Activated CD8-positive, alpha-beta memory T cell treated with anti-CD3 and anti-CD28 coated beads, Interleukin-2, amount 50 U/mL, for 24 hours (primary cell): ENCODE measurements around the gene CENPQ.
"Not testable (repeated sequence)": the region's sequence is repeated elsewhere in the genome, so short reads cannot be mapped to it uniquely, and the experiment has no call there.

Experiments
- DNase-seq: peaks from one replicate; pipeline ENCODE4 v3.0.0-alpha.2; 2020; ENCODE audit errors: extremely low read depth

Gene CENPQ

GRCh38 chr6:49462927-49463611 lies at the start of gene CENPQ, which contains the start of gene MMUT:
TSS of gene CENPQ (plus strand) at chr6:49463370. CDS start at chr6:49470177, 6,807 bp downstream.
TSS of gene MMUT (minus strand) at chr6:49463253. CDS start at chr6:49459466, 3,787 bp downstream.
- peak; percentile 85 for DNase-seq

- DNase-seq = no peak
Measured at GRCh38 chr6:49415358-49415757, 47.8 kb upstream of the CENPQ start.

- DNase-seq = no peak
Measured at GRCh38 chr6:49416195-49416594, 47.0 kb upstream of the CENPQ start.

GRCh38 chr6:49423817-49424216 lies 39.4 kb upstream of the CENPQ start:
- no peak for DNase-seq

- DNase-seq = no peak
Measured at GRCh38 chr6:49430187-49430586, 33.0 kb upstream of the CENPQ start.

GRCh38 chr6:49430866-49431265 lies 32.3 kb upstream of the CENPQ start:
- no peak for DNase-seq

- no peak for DNase-seq
Measured at GRCh38 chr6:49453221-49453620, 9.9 kb upstream of the CENPQ start.

GRCh38 chr6:49454787-49455709 lies 8.1 kb upstream of the CENPQ start:
- DNase-seq = no peak

GRCh38 chr6:49457771-49458170 lies 5.4 kb upstream of the CENPQ start:
- DNase-seq = no peak

GRCh38 chr6:49462071-49462470 lies 1.1 kb upstream of the CENPQ start:
- DNase-seq = no peak

GRCh38 chr6:49462599-49462926 lies 607 bp upstream of the CENPQ start:
- DNase-seq = no peak

GRCh38 chr6:49463612-49463967 lies 420 bp downstream of the CENPQ start:
- no peak for DNase-seq

- no peak for DNase-seq
Measured at GRCh38 chr6:49464691-49465090, 1.5 kb downstream of the CENPQ start.

- no peak for DNase-seq
Measured at GRCh38 chr6:49468042-49468441, 4.9 kb downstream of the CENPQ start.

GRCh38 chr6:49476564-49476963 lies 13.4 kb downstream of the CENPQ start:
- not testable (repeated sequence) for DNase-seq

- no peak for DNase-seq
Measured at GRCh38 chr6:49479308-49479970, 16.3 kb downstream of the CENPQ start.

- not testable (repeated sequence) for DNase-seq
Measured at GRCh38 chr6:49481846-49482245, 18.7 kb downstream of the CENPQ start.

- DNase-seq = not testable (repeated sequence)
Measured at GRCh38 chr6:49483380-49483779, 20.2 kb downstream of the CENPQ start.

GRCh38 chr6:49490633-49491032 lies 27.5 kb downstream of the CENPQ start:
- no peak for DNase-seq

- DNase-seq = no peak
Measured at GRCh38 chr6:49497304-49497703, 34.1 kb downstream of the CENPQ start.

GRCh38 chr6:49499126-49499525 lies 36.0 kb downstream of the CENPQ start:
- no peak for DNase-seq

- DNase-seq = no peak
Measured at GRCh38 chr6:49499623-49500022, 36.5 kb downstream of the CENPQ start, which contains the start of gene GLYATL3. TSS of gene GLYATL3 (plus strand) at chr6:49499923. CDS start at chr6:49511991, 12,068 bp downstream.
